Right lobe of liver (tissue), 4 donors: ENCODE results near the gene GAPVD1.

Experiments
- CTCF ChIP-seq, 4 donors: fragments of 200-600 bp in 3 of 4; fragments of 450-650 bp in 1 of 4; IDR thresholded peaks; one replicate each; pipeline versions ENCODE4 v1.5.1 to v1.8.0; 2016 to 2022; ENCODE audit warnings: antibody characterized with exemption in 4 of 4, mild to moderate bottlenecking in 2 of 4
- POLR2A ChIP-seq: fragments of 450-650 bp; IDR thresholded peaks from one replicate; pipeline ENCODE4 v1.6.1; 2017; ENCODE audit warnings: antibody characterized with exemption, mild to moderate bottlenecking
- donor health status: DM: no; HTN: no; CAD: no.
- donor health status: DM: no; HTN: no; CAD: no.
- donor health status: DM: no; HTN: yes; CAD: no.

- TF ChIP-seq CTCF (IDR thresholded peaks at IDR 0.05), result no peak
- TF ChIP-seq POLR2A, result no peak
Measured at GRCh38 chr9:125332527-125332926, 70.9 kb downstream of the GAPVD1 start.
